ENCODE results near the gene STAB2.

DNA sequence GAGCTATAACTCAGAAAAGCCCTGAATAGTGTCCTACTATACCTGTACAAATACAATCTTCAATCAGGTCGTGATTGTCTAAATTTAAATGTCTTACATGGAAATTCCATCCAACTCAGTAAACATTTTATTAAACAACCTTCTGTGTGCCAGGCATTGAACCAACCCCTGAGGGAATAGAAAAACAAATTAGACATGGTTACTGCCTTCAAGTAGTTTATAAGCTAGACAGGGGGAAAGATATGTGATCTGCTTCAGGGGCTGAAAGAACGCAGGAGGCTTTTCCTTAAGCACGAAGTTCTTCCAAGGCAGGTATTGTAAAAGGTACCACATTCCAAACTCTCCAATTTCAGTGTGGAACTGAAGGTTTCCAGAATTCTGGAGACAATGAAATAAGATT, 39.7 kb upstream of the STAB2 start:
- TF ChIP-seq, protein P1, sequence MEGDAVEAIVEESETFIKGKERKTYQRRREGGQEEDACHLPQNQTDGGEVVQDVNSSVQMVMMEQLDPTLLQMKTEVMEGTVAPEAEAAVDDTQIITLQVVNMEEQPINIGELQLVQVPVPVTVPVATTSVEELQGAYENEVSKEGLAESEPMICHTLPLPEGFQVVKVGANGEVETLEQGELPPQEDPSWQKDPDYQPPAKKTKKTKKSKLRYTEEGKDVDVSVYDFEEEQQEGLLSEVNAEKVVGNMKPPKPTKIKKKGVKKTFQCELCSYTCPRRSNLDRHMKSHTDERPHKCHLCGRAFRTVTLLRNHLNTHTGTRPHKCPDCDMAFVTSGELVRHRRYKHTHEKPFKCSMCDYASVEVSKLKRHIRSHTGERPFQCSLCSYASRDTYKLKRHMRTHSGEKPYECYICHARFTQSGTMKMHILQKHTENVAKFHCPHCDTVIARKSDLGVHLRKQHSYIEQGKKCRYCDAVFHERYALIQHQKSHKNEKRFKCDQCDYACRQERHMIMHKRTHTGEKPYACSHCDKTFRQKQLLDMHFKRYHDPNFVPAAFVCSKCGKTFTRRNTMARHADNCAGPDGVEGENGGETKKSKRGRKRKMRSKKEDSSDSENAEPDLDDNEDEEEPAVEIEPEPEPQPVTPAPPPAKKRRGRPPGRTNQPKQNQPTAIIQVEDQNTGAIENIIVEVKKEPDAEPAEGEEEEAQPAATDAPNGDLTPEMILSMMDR (IDR thresholded peaks at IDR 0.05): no peak
- no peak for TF ChIP-seq POLR2A (IDR thresholded peaks at IDR 0.05)
